GM21367 (cell line): ENCODE data around the gene TPRA1.

Experiments
- ATAC-seq: cut with Tn5 transposase; IDR thresholded peaks from one replicate; pipeline ENCODE4 v1.9.1; 2021; ENCODE audit not compliant: unreplicated experiment

Gene TPRA1

DNA sequence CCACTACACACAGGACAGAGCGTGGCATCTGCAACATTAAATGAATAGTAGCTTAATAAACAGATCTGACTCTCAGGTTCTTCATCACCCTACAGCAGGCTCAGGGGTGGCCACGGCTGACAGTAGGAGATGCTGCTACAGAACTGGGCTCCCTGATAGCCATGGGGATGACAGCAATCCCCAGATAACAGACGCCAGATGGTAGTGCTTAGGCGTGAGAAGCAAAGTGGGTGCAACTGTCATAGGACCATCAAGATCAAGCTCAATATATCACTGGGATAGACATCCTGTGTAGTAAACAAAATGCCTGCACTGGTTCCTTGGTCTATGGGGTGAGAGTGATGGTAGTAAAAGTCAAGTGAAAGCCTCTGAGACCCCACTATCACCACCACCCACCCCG is 2.6 kb upstream of the TPRA1 start:
- no peak for ATAC-seq

- ATAC-seq, result peak; percentile 24
These were observed 296 bp downstream of the TPRA1 start for GRCh38 chr3:127590282-127590592.

GRCh38 chr3:127589600-127590281 is 792 bp downstream of the TPRA1 start:
- no peak for ATAC-seq

- no peak for ATAC-seq
These were observed 1.5 kb downstream of the TPRA1 start for GRCh38 chr3:127588806-127589577.

- ATAC-seq, result no peak
These were observed 2.7 kb downstream of the TPRA1 start for GRCh38 chr3:127587876-127588275.

GRCh38 chr3:127585813-127586413 is 4.6 kb downstream of the TPRA1 start:
- no peak for ATAC-seq

- no peak for ATAC-seq
These were observed 5.2 kb downstream of the TPRA1 start for GRCh38 chr3:127585163-127585812.

DNA sequence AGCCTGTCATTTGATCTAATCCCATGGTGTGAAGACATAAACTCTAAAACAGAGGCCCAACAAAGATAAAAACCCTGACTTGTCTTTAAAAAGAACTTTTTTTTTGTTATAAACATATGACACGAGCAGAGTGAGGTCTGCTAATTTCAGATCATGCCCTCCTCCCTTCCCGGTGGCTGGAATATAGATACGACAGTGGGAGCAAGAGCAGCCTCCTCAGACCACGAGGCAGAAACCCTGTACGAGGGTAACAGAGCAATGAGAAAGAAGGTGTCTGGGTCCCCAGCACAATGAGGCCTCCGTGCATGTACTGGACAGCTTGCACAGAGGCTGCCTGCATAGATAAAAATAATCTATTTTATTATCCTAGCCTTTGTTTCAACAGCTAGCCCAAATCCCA is 5.8 kb downstream of the TPRA1 start:
- ATAC-seq, result no peak

GRCh38 chr3:127580327-127581060 is 10.0 kb downstream of the TPRA1 start:
- no peak for ATAC-seq

DNA sequence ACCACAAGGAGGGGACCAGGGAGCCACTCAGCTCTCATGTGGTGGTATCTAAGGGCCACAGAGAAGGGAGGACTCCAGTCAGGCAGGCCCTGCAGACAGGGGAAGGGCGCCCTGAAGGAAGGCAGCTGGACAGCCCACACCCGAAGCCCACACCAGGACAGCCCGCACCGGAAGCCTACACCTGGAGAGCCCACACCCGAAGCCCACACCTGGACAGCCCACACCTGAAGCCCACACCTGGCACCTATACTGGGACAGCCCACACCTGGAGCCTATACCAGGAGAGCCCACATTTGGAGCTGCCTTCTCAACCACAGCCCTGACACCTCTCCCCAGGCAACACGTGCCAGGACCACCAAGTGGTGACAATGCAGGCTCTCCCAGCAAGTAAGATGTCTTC is 11.7 kb downstream of the TPRA1 start:
- no peak for ATAC-seq

GRCh38 chr3:127578168-127578567 is 12.4 kb downstream of the TPRA1 start:
- no peak for ATAC-seq

DNA sequence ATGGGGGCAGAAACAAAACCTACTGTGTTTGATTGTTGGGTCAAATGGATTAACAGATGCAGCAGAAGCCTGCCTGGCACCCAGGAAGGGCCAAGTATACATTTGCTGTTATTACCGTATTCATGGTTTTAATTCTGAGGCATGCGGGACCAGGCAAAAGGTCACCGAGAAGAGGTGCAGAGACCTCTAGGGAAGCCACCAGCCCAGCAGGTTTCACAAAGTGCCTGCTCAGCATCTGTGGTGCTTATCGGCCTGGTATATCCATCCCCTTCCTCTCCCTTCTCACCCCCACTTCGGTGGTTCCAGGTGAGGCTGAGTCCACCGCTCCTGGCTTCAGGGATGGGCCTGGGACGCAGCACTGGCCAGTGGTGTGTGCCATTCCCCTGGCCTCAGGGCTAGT is 13.1 kb downstream of the TPRA1 start:
- ATAC-seq, result no peak

DNA sequence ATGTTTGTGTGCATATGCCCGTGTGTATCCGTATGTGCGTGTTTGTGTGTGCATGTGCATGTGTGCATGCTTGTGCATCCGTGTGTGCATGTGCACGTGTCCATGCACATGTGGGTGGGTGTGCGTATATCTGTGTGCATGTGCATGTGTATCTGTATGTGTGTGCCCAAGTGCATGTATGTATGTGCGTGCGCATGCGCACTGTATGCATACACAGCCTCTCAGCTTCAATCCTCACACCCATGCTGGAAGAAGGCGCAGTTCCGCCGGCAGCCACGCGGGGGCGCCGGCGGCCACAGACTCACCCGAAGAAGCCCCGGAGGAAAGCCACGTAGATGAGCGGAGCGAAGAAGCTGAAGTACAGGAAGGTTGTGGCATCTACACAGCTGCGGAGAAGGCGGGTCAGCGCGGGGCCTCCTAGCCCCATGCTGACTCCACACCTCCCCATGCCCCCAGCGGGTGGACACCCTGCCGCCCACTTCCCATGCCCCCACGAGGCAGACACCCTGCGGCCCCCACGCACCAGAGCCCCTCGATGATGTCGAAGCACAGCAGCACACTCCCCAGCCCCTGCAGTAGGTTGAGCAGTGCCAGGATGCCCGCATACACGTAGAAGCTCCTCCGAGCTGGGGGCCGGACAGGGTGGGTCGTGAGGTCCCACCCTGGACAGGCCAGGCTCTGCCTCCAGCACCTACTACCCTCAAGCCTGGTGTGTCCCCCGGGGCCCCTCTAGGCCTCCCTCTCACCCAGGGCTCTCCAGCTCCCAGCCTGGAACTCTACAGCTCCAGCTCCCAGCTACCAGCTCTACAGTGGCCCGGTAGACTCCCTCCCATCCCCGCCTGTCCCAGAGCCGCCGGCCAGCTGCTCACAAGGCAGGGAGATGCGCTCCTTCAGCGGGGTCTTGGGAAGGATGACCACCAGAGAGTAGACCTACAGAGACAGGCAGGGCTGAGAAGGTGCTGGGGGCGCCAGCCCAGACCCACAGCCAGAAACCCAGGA is 15.4 kb downstream of the TPRA1 start:
- ATAC-seq, result peak; percentile 59

- ATAC-seq, result no peak
These were observed 16.6 kb downstream of the TPRA1 start for GRCh38 chr3:127573912-127574311.

DNA sequence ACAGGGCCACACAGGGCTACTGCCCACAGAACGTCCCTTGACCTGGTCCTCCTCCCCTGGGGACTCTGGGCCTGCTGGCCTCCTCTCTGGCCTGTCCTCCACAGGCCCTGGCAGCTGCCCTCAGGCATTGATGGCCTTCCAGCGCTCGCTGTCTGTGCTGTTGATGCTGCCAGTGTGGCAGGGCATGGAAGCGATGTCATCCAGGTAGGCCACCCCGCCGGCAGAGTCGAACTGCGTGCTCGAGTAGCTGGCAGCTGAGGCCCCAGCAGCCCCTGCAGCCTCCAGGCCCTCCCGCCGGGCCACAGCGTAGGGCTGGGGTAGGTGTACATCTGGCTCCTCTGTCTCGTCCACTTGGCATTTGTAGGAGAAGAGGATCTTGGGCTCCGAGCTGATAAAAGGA is 17.1 kb downstream of the TPRA1 start:
- ATAC-seq, result no peak

DNA sequence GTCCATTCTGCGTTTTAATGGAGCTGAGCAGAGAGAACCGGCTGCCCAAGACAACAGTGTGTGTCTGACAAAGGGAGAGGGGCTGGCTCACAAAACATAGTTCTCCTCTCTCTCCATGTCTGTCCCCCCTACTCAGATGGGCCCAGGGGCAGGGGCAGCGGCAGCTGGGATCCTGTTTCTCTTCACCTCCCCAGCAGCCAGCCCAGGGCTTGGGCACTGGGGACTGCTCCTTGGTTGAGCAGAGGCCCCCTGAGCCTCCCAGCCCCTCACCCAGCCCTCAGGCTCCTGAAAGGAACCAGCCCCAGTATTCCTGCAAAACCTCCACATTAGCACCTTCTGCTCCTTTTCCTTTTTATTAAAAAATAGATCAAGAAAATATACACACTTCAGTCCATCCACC is 17.8 kb downstream of the TPRA1 start:
- no peak for ATAC-seq

GRCh38 chr3:127572186-127572585 is 18.3 kb downstream of the TPRA1 start:
- ATAC-seq, result no peak

- no peak for ATAC-seq
These were observed 20.0 kb downstream of the TPRA1 start for GRCh38 chr3:127570520-127570919.

DNA sequence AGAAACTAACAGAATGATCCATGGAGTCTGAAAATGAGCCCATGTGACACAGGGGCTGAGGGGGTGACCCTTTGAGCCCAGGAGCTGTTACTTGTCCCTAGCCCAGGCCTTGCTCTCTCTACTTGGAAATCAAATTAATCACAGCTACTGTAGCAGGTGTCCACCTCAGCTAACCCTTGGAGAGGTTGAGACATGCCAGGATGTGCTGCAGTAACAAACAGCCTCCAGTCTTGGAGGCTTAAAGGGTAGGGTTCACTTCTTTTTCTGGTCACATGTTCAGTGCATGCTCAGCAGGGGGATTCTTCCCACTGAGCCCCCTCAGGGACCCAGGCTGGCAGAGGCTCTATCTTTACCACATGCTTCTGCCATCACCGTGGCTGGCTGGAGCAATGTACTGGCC is 21.4 kb downstream of the TPRA1 start:
- ATAC-seq, result no peak

DNA sequence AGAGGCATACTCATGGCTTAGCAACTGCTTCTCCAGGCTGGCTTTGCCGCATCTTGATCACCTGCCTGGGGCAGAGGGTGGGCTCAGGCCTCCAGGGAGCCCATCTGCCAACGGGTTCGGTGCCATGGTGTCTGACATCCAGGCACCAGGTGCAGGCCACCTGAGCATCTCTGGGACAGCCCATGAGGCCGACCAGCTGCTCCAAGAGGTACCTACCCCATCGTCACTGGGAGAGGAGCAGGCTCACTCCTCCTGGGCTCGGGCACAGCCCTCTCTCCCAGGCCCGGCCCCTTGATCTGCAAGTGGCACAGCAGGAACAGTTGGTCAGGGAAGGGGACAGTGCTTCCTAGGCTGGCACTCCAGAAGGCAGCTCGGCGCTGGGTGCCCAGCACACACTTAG is 21.9 kb downstream of the TPRA1 start:
- ATAC-seq, result no peak
